WTC11 (cell line): ENCODE data around the gene C10orf95. TPM values are rescaled to one million over a fixed set of nuclear protein-coding genes. Genes with fewer than 3 reads are reported as not detected.

ENCODE experiments used
- ATAC-seq: fragments of 200-7000 bp; cut with Tn5 transposase; 2 replicates; pipeline ENCODE4 v1.10.0; 2021; ENCODE audit warnings: mild to moderate bottlenecking, moderate library complexity
- CTCF ChIA-PET: fragments of 300-600 bp; sonication (Branson Sonifier 250); formaldehyde crosslinking; loops from one replicate; lab custom pipeline; 2021; ENCODE audit warnings: antibody characterized with exemption; lab: Charles Lee
- POLR2A ChIA-PET: fragments of 350-600 bp; sonication (Branson Sonifier 250); formaldehyde crosslinking; loops from one replicate; lab custom pipeline; 2021; ENCODE audit warnings: antibody characterized with exemption; lab: Charles Lee
- DNase-seq: peaks from one replicate; pipeline ENCODE4 v3.0.0; 2021; ENCODE audit warnings: low spot score
- H3K27ac Mint-ChIP-seq: 2 replicates; pipeline ENCODE4 v1.8.0; 2021; ENCODE audit warnings: mixed read lengths
- H3K27me3 Mint-ChIP-seq: 2 replicates; pipeline ENCODE4 v1.8.0; 2021; ENCODE audit warnings: low read depth, mild to moderate bottlenecking, moderate library complexity, mixed read lengths
- H3K36me3 Mint-ChIP-seq: 2 replicates; pipeline ENCODE4 v1.8.0; 2021; ENCODE audit warnings: mixed read lengths
- H3K4me1 Mint-ChIP-seq: 2 replicates; pipeline ENCODE4 v1.8.0; 2022; ENCODE audit warnings: mixed read lengths
- H3K4me3 Mint-ChIP-seq: 2 replicates; pipeline ENCODE4 v1.8.0; 2021; ENCODE audit warnings: mild to moderate bottlenecking, moderate library complexity, mixed read lengths
- H3K9me3 Mint-ChIP-seq: 2 replicates; pipeline ENCODE4 v1.8.0; 2021; ENCODE audit warnings: mixed read lengths
- CREM ChIP-seq: sonication (generic); formaldehyde crosslinking; IDR thresholded peaks from 2 replicates; pipeline ENCODE4 v1.8.1; 2022; ENCODE audit warnings: mild to moderate bottlenecking, missing genetic modification reagents, moderate library complexity
- ESRRA ChIP-seq: sonication (generic); formaldehyde crosslinking; IDR thresholded peaks from 2 replicates; pipeline ENCODE4 v1.8.1; 2022; ENCODE audit warnings: mild to moderate bottlenecking, missing genetic modification reagents, borderline replicate concordance
- IRF2 ChIP-seq: sonication (generic); formaldehyde crosslinking; IDR thresholded peaks from 2 replicates; pipeline ENCODE4 v1.8.0; 2022; ENCODE audit warnings: low read depth, missing genetic modification reagents, borderline replicate concordance
- JUN ChIP-seq: sonication (generic); formaldehyde crosslinking; IDR thresholded peaks from 2 replicates; pipeline ENCODE4 v1.8.0; 2023; ENCODE audit warnings: mild to moderate bottlenecking, missing genetic modification reagents
- NFYB ChIP-seq: sonication (generic); formaldehyde crosslinking; conservative IDR thresholded peaks from 2 replicates; pipeline ENCODE4 v1.8.0; 2022; ENCODE audit warnings: low read depth, missing genetic modification reagents
- SMAD4 ChIP-seq: sonication (generic); formaldehyde crosslinking; IDR thresholded peaks from 2 replicates; pipeline ENCODE4 v1.8.0; 2022; ENCODE audit warnings: mild to moderate bottlenecking, missing genetic modification reagents
- SOX15 ChIP-seq: fragments of 250-450 bp; sonication (Bioruptor Pico); IDR thresholded peaks from 2 replicates; pipeline ENCODE4 v1.9.0; 2021; ENCODE audit warnings: mild to moderate bottlenecking
- SP1 ChIP-seq: sonication (generic); formaldehyde crosslinking; conservative IDR thresholded peaks from 2 replicates; pipeline ENCODE4 v1.8.1; 2022; ENCODE audit warnings: missing genetic modification reagents
- ZNF138 ChIP-seq: sonication (generic); formaldehyde crosslinking; conservative IDR thresholded peaks from 2 replicates; pipeline ENCODE4 v1.8.1; 2022; ENCODE audit warnings: mild to moderate bottlenecking, moderate library complexity, missing genetic modification reagents
- ZNF263 ChIP-seq: sonication (generic); formaldehyde crosslinking; IDR thresholded peaks from 2 replicates; pipeline ENCODE4 v1.8.1; 2022; ENCODE audit warnings: low read depth, mild to moderate bottlenecking, moderate library complexity, missing genetic modification reagents
- ZNF671 ChIP-seq: fragments of 250-450 bp; sonication (Bioruptor Pico); IDR thresholded peaks from 2 replicates; pipeline ENCODE4 v1.8.0; 2021; ENCODE audit warnings: mild to moderate bottlenecking
- total RNA-seq: library from RNA; stranded (reverse); gene quantifications from 3 replicates; pipeline ENCODE4 v1.2.3, GENCODE V29; 2021
- TF ChIP-seq, protein P1 (sequence below): sonication (generic); formaldehyde crosslinking; IDR thresholded peaks from 2 replicates; pipeline ENCODE4 v1.8.0; 2022; ENCODE audit warnings: missing genetic modification reagents
- TF ChIP-seq, protein P2 (sequence below): sonication (generic); formaldehyde crosslinking; IDR thresholded peaks from 2 replicates; pipeline ENCODE4 v1.8.0; 2023; ENCODE audit warnings: missing genetic modification reagents, mild to moderate bottlenecking, borderline replicate concordance
- TF ChIP-seq, protein P3 (sequence below): sonication (generic); formaldehyde crosslinking; conservative IDR thresholded peaks from 2 replicates; pipeline ENCODE4 v1.8.1; 2023; ENCODE audit warnings: mild to moderate bottlenecking, low read depth, missing genetic modification reagents, moderate library complexity
- TF ChIP-seq, protein P4 (sequence below): fragments of 250-450 bp; sonication (Bioruptor Pico); IDR thresholded peaks from 2 replicates; pipeline ENCODE4 v1.9.0; 2021; ENCODE audit warnings: mild to moderate bottlenecking
- TF ChIP-seq, protein P5 (sequence below): sonication (generic); formaldehyde crosslinking; IDR thresholded peaks from 2 replicates; pipeline ENCODE4 v1.8.0; 2022; ENCODE audit warnings: mild to moderate bottlenecking, missing genetic modification reagents

Gene C10orf95
- total RNA-seq, 1 experiment from 2014 or later = 0.96 TPM

DNA sequence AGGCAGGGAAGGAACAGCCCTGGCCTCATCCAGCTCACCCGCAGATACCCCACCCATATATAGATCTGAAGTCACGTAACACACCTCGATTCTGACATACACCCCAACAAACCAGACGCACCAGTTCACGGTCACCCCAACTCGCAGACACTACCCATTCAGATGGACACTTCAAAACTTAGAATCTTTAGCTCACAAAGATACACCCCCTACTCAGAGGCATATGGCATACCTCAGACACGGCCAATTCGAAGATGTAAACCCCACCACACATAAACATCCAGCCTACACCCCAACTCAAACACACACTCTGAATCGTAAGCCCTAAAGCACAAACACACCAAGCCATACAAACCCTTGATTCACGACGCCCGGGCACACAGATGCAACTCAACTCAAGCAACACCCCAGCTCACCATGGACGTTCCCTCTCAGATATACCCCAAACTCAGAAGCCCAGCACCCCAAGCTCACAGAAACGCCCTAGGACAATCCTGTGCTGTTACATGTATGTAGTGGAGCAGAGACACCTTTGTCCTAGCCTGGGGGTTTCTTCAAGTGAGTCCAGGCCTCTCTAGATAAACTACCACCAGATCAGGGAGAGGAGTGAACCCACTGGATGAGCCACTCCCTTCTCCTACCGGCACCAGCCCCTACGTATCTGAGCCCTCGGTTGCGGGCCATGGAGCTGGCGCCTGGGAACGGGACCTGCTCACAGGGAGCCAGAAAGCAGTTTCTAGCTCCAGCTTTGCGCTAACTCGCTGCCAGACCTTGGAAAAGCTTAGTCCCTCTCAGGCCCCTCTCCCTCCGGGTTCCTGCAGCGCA is 41.5 kb downstream of the C10orf95 start:
- peaks cover 30% of the 10 kb centered on the region for H3K4me1 Mint-ChIP-seq
- H3K27ac Mint-ChIP-seq = no peak overlapping the region
- no peaks in the 10 kb centered on the region for H3K9me3 Mint-ChIP-seq
- CTCF ChIA-PET = interaction anchor here (0.8 to 5.5 kb wide), 12 partner anchors 11 to 240 kb away, joined by 3 to 61 read pairs (median 8); partner anchors contain the start of genes FBXL15 and NFKB2
- no peak for TF ChIP-seq NFYB (CRISPR knock-in tag)
- TF ChIP-seq, protein P1, sequence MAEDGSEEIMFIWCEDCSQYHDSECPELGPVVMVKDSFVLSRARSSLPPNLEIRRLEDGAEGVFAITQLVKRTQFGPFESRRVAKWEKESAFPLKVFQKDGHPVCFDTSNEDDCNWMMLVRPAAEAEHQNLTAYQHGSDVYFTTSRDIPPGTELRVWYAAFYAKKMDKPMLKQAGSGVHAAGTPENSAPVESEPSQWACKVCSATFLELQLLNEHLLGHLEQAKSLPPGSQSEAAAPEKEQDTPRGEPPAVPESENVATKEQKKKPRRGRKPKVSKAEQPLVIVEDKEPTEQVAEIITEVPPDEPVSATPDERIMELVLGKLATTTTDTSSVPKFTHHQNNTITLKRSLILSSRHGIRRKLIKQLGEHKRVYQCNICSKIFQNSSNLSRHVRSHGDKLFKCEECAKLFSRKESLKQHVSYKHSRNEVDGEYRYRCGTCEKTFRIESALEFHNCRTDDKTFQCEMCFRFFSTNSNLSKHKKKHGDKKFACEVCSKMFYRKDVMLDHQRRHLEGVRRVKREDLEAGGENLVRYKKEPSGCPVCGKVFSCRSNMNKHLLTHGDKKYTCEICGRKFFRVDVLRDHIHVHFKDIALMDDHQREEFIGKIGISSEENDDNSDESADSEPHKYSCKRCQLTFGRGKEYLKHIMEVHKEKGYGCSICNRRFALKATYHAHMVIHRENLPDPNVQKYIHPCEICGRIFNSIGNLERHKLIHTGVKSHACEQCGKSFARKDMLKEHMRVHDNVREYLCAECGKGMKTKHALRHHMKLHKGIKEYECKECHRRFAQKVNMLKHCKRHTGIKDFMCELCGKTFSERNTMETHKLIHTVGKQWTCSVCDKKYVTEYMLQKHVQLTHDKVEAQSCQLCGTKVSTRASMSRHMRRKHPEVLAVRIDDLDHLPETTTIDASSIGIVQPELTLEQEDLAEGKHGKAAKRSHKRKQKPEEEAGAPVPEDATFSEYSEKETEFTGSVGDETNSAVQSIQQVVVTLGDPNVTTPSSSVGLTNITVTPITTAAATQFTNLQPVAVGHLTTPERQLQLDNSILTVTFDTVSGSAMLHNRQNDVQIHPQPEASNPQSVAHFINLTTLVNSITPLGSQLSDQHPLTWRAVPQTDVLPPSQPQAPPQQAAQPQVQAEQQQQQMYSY (CRISPR knock-in tag) = 0 out of 2 replicates have a peak, but pooled peaks have one; percentile 13
- TF ChIP-seq, protein P2, sequence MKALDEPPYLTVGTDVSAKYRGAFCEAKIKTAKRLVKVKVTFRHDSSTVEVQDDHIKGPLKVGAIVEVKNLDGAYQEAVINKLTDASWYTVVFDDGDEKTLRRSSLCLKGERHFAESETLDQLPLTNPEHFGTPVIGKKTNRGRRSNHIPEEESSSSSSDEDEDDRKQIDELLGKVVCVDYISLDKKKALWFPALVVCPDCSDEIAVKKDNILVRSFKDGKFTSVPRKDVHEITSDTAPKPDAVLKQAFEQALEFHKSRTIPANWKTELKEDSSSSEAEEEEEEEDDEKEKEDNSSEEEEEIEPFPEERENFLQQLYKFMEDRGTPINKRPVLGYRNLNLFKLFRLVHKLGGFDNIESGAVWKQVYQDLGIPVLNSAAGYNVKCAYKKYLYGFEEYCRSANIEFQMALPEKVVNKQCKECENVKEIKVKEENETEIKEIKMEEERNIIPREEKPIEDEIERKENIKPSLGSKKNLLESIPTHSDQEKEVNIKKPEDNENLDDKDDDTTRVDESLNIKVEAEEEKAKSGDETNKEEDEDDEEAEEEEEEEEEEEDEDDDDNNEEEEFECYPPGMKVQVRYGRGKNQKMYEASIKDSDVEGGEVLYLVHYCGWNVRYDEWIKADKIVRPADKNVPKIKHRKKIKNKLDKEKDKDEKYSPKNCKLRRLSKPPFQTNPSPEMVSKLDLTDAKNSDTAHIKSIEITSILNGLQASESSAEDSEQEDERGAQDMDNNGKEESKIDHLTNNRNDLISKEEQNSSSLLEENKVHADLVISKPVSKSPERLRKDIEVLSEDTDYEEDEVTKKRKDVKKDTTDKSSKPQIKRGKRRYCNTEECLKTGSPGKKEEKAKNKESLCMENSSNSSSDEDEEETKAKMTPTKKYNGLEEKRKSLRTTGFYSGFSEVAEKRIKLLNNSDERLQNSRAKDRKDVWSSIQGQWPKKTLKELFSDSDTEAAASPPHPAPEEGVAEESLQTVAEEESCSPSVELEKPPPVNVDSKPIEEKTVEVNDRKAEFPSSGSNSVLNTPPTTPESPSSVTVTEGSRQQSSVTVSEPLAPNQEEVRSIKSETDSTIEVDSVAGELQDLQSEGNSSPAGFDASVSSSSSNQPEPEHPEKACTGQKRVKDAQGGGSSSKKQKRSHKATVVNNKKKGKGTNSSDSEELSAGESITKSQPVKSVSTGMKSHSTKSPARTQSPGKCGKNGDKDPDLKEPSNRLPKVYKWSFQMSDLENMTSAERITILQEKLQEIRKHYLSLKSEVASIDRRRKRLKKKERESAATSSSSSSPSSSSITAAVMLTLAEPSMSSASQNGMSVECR (CRISPR knock-in tag) = no peak
- TF ChIP-seq, all 79 proteins: peak for 1
- POLR2A ChIA-PET = interaction anchor here (1.1 to 1.7 kb wide), 4 partner anchors 11 to 52 kb away, joined by 3 to 9 read pairs (median 4); partner anchors contain the start of genes CUEDC2 and FBXL15
- H3K4me3 Mint-ChIP-seq = peak overlapping the region; percentile 69
- peaks cover 67% of the 10 kb centered on the region for H3K27me3 Mint-ChIP-seq
- ATAC-seq (peak; percentile 16), DNase-seq (peak; percentile 40)
- no peaks in the 10 kb centered on the region for H3K36me3 Mint-ChIP-seq

DNA sequence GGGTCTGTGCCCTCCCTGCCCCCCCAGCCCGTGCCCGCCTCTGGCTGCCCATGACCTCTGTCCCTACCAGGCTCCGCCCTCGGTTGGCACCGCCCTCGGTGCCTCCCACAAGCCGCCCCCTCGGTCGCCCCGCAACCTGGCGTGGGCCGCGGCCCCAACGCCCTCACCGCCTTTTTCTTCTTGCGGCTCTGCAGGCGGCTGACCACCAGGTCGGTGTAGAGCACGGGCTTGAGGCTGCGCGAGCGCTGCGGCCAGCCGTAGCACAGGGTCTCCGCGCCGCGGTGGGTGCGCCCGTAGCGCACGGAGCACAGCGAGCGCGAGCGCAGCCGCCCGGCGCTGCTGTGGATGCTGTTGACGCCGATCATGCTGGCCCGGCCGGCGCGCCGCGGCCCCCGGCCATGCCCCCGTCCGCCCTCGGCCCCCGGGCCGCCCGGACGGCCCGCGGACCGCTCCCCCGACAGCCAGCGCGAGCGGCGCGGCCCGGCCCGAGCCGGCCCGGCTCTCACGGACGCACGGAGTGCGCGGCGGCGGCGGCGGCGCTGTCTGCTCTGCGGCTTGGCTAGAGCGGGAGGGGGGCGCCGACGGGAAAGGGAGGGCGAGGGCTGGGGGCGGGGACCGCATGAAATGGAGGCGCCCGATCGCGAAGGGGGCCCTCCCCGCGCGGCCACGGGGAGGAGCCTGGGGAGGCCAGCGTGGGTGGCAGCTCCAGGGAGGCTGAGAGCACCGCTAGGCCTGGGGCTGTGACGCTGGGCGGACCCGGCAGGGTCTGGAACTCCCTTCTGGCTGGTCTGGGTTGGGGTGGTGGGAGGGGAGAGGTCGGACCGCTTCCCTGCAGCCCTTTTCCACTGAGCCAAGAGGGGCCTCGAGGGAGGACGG is 42.4 kb downstream of the C10orf95 start:
- H3K27ac Mint-ChIP-seq = no peak overlapping the region
- CTCF ChIA-PET = interaction anchor here (0.9 to 5.5 kb wide), 9 partner anchors 10 to 179 kb away, joined by 3 to 61 read pairs (median 13); partner anchors contain the start of genes FBXL15 and NFKB2
- POLR2A ChIA-PET = interaction anchor here (1.7 kb wide), 1 partner anchor 12 kb away, joined by 9 read pairs; the partner anchor contains the start of gene FBXL15
- TF ChIP-seq SP1 = peak; percentile 51; the same call in 1 of the 2 replicates
- TF ChIP-seq, protein P3, sequence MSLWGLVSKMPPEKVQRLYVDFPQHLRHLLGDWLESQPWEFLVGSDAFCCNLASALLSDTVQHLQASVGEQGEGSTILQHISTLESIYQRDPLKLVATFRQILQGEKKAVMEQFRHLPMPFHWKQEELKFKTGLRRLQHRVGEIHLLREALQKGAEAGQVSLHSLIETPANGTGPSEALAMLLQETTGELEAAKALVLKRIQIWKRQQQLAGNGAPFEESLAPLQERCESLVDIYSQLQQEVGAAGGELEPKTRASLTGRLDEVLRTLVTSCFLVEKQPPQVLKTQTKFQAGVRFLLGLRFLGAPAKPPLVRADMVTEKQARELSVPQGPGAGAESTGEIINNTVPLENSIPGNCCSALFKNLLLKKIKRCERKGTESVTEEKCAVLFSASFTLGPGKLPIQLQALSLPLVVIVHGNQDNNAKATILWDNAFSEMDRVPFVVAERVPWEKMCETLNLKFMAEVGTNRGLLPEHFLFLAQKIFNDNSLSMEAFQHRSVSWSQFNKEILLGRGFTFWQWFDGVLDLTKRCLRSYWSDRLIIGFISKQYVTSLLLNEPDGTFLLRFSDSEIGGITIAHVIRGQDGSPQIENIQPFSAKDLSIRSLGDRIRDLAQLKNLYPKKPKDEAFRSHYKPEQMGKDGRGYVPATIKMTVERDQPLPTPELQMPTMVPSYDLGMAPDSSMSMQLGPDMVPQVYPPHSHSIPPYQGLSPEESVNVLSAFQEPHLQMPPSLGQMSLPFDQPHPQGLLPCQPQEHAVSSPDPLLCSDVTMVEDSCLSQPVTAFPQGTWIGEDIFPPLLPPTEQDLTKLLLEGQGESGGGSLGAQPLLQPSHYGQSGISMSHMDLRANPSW = no peak
- 0 out of 2 replicates have a peak, but pooled peaks have one; percentile 10 for TF ChIP-seq IRF2 (CRISPR knock-in tag)
- TF ChIP-seq, protein P4, sequence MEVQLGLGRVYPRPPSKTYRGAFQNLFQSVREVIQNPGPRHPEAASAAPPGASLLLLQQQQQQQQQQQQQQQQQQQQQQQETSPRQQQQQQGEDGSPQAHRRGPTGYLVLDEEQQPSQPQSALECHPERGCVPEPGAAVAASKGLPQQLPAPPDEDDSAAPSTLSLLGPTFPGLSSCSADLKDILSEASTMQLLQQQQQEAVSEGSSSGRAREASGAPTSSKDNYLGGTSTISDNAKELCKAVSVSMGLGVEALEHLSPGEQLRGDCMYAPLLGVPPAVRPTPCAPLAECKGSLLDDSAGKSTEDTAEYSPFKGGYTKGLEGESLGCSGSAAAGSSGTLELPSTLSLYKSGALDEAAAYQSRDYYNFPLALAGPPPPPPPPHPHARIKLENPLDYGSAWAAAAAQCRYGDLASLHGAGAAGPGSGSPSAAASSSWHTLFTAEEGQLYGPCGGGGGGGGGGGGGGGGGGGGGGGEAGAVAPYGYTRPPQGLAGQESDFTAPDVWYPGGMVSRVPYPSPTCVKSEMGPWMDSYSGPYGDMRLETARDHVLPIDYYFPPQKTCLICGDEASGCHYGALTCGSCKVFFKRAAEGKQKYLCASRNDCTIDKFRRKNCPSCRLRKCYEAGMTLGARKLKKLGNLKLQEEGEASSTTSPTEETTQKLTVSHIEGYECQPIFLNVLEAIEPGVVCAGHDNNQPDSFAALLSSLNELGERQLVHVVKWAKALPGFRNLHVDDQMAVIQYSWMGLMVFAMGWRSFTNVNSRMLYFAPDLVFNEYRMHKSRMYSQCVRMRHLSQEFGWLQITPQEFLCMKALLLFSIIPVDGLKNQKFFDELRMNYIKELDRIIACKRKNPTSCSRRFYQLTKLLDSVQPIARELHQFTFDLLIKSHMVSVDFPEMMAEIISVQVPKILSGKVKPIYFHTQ (CRISPR knock-in tag) = no peak
- no peak for TF ChIP-seq SMAD4 (CRISPR knock-in tag)
- no peak for TF ChIP-seq ZNF671 (CRISPR knock-in tag)
- TF ChIP-seq CREM (CRISPR knock-in tag) = no peak
- TF ChIP-seq ZNF263 (CRISPR knock-in tag) = no peak
- TF ChIP-seq, protein P5, sequence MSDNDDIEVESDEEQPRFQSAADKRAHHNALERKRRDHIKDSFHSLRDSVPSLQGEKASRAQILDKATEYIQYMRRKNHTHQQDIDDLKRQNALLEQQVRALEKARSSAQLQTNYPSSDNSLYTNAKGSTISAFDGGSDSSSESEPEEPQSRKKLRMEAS (CRISPR knock-in tag) = 0 out of 2 replicates have a peak, but pooled peaks have one; percentile 33
- TF ChIP-seq JUN (CRISPR knock-in tag) = no peak
- no peak for TF ChIP-seq SOX15 (CRISPR knock-in tag)
- TF ChIP-seq ZNF138 = no peak
- no peak for TF ChIP-seq ESRRA (CRISPR knock-in tag)

More for the DNA sequence above, 42.4 kb downstream of the C10orf95 start:
- H3K27me3 Mint-ChIP-seq = peaks cover 67% of the 10 kb centered on the region
- H3K9me3 Mint-ChIP-seq = no peaks in the 10 kb centered on the region
- ATAC-seq (peak; percentile 29), DNase-seq (peak; percentile 55)
- H3K4me1 Mint-ChIP-seq = peaks cover 30% of the 10 kb centered on the region
- peak overlapping the region; percentile 69 for H3K4me3 Mint-ChIP-seq
- H3K36me3 Mint-ChIP-seq = no peaks in the 10 kb centered on the region
